Neural cell (in vitro differentiated cells): ENCODE results near the gene PALMD. TPM values are rescaled to one million over a fixed set of nuclear protein-coding genes. Genes with fewer than 3 reads are reported as not detected.

Source experiments
- H2AFZ ChIP-seq: fragments of 200-600, 300-800 bp; sonication (generic), shearing (Covaris generic); 2 replicates; pipeline ENCODE4 v1.6.0; 2014; ENCODE audit warnings: low read depth, mild to moderate bottlenecking, antibody characterized with exemption, low read length, moderate library complexity
- H3F3A ChIP-seq: fragments of 200-600 bp; shearing (Covaris generic); 2 replicates; pipeline ENCODE4 v1.6.1; 2016; ENCODE audit warnings: mild to moderate bottlenecking, moderate library complexity, mixed read lengths, antibody characterized with exemption, low read length; ENCODE audit not compliant: insufficient read depth, poor library complexity, severe bottlenecking
- H3K27ac ChIP-seq: fragments of 200-600, 300-800 bp; sonication (generic), shearing (Covaris generic); 2 replicates; pipeline ENCODE4 v1.5.1; 2014; ENCODE audit warnings: mild to moderate bottlenecking, low read length, moderate library complexity
- H3K27me3 ChIP-seq: fragments of 300-800, 200-600 bp; sonication (generic), shearing (Covaris generic); 2 replicates; pipeline ENCODE4 v1.6.0; 2014; ENCODE audit warnings: mild to moderate bottlenecking, low read depth, low read length, moderate library complexity; ENCODE audit not compliant: insufficient read depth
- H3K36me3 ChIP-seq: fragments of 300-800, 200-600 bp; sonication (generic), shearing (Covaris generic); 2 replicates; pipeline ENCODE4 v1.5.1; 2014; ENCODE audit warnings: mild to moderate bottlenecking, antibody characterized with exemption, low read length, moderate library complexity; ENCODE audit not compliant: insufficient read depth
- H3K4me2 ChIP-seq: fragments of 300-800, 200-600 bp; sonication (generic), shearing (Covaris generic); 2 replicates; pipeline ENCODE4 v1.6.0; 2014; ENCODE audit warnings: mild to moderate bottlenecking, low read length
- H3K4me3 ChIP-seq: fragments of 300-800, 200-600 bp; sonication (generic), shearing (Covaris generic); 2 replicates; pipeline ENCODE4 v1.5.1; 2014; ENCODE audit warnings: mild to moderate bottlenecking, low read length, moderate library complexity
- H3K79me2 ChIP-seq: fragments of 200-600 bp; shearing (Covaris generic); replicated peaks from 2 replicates; pipeline ENCODE4 v1.6.0; 2014; ENCODE audit warnings: mild to moderate bottlenecking, low read length, moderate library complexity; ENCODE audit not compliant: insufficient read depth
- H3K9ac ChIP-seq: fragments of 300-800, 200-600 bp; sonication (generic), shearing (Covaris generic); 2 replicates; pipeline ENCODE4 v1.6.1; 2016; ENCODE audit warnings: mild to moderate bottlenecking, low read length, mixed read lengths
- H3K9me2 ChIP-seq: fragments of 200-600 bp; shearing (Covaris generic); 2 replicates; pipeline ENCODE4 v1.6.1; 2016; ENCODE audit warnings: mild to moderate bottlenecking, low read length, mixed read lengths; ENCODE audit not compliant: insufficient read depth
- H3K9me3 ChIP-seq: fragments of 200-600, 300-800 bp; sonication (generic), shearing (Covaris generic); 2 replicates; pipeline ENCODE4 v1.6.1; 2016; ENCODE audit warnings: mild to moderate bottlenecking, mixed run types, low read length, moderate library complexity, mixed read lengths
- H4K20me1 ChIP-seq: fragments of 200-600 bp; shearing (Covaris generic); 2 replicates; pipeline ENCODE4 v1.6.1; 2016; ENCODE audit warnings: mild to moderate bottlenecking, mixed run types; ENCODE audit not compliant: insufficient read depth
- CTCF ChIP-seq: fragments of 450-650 bp; IDR thresholded peaks from 2 replicates; pipeline ENCODE4 v1.5.1; 2014; ENCODE audit warnings: antibody characterized with exemption, mild to moderate bottlenecking, moderate library complexity; ENCODE audit not compliant: poor library complexity, severe bottlenecking
- EP300 ChIP-seq: fragments of 450-650 bp; conservative IDR thresholded peaks from 2 replicates; pipeline ENCODE4 v1.6.1; 2014; ENCODE audit warnings: antibody characterized with exemption, mild to moderate bottlenecking, moderate library complexity; ENCODE audit not compliant: poor library complexity, severe bottlenecking
- EZH2 ChIP-seq: fragments of 200-600, 300-800 bp; shearing (Covaris generic), sonication (generic); IDR thresholded peaks from 2 replicates; pipeline ENCODE4 v1.6.1; 2014; ENCODE audit warnings: antibody characterized with exemption, low read length, borderline replicate concordance, mild to moderate bottlenecking; ENCODE audit not compliant: insufficient read depth, poor library complexity, severe bottlenecking
- MXI1 ChIP-seq: fragments of 450-650 bp; conservative IDR thresholded peaks from 2 replicates; pipeline ENCODE4 v1.6.1; 2014; ENCODE audit warnings: antibody characterized with exemption, mild to moderate bottlenecking; ENCODE audit not compliant: poor library complexity, severe bottlenecking
- POLR2AphosphoS5 ChIP-seq: IDR thresholded peaks from 2 replicates; pipeline ENCODE4 v1.6.1; 2012
- RAD21 ChIP-seq: fragments of 450-650 bp; conservative IDR thresholded peaks from 2 replicates; pipeline ENCODE4 v1.6.1; 2014; ENCODE audit warnings: antibody characterized with exemption, mild to moderate bottlenecking, moderate library complexity
- REST ChIP-seq: IDR thresholded peaks from 2 replicates; pipeline ENCODE4 v1.6.1; 2012; ENCODE audit warnings: borderline replicate concordance
- SMC3 ChIP-seq: fragments of 450-650 bp; conservative IDR thresholded peaks from 2 replicates; pipeline ENCODE4 v1.6.1; 2014; ENCODE audit warnings: antibody characterized with exemption, mild to moderate bottlenecking, moderate library complexity; ENCODE audit not compliant: poor library complexity
- TAF1 ChIP-seq: IDR thresholded peaks from 2 replicates; pipeline ENCODE4 v1.6.1; 2012; ENCODE audit warnings: low read depth
- polyA plus RNA-seq: library from polyadenylated mRNA; depleted of rRNA; stranded (reverse); fragments of >200 nt; gene quantifications from 2 replicates; pipeline ENCODE4 v1.2.3, GENCODE V29; 2014

PALMD gene
- polyA plus RNA-seq, 1 donor from 2014 or later = 19.4 TPM

- TF ChIP-seq REST (no peak), EZH2 (no peak), RAD21 (no peak), SMC3 (no peak)
- H3K9me2 ChIP-seq = no peaks in the 10 kb centered on the region
- no peak overlapping the region for H3K9ac ChIP-seq
- no peak overlapping the region for H3K4me2 ChIP-seq
- H3K79me2 ChIP-seq = no peaks in the 10 kb centered on the region
- H3K4me3 ChIP-seq = no peak overlapping the region
- no peaks in the 10 kb centered on the region for H3F3A ChIP-seq
- H3K27ac ChIP-seq = no peak overlapping the region
- no peaks in the 10 kb centered on the region for H3K27me3 ChIP-seq
- no peak overlapping the region for H2AFZ ChIP-seq
- no peaks in the 10 kb centered on the region for H3K9me3 ChIP-seq
- no peaks in the 10 kb centered on the region for H3K36me3 ChIP-seq
- H4K20me1 ChIP-seq = no peaks in the 10 kb centered on the region
Measured at GRCh38 chr1:99619583-99619982, 26.3 kb upstream of the PALMD start.

GRCh38 chr1:99621340-99621901 is 24.5 kb upstream of the PALMD start:
- no peak overlapping the region for H3K4me3 ChIP-seq
- no peak overlapping the region for H3K4me2 ChIP-seq
- H3K9me3 ChIP-seq = no peaks in the 10 kb centered on the region
- TF ChIP-seq CTCF (no peak), POLR2AphosphoS5 (no peak), EP300 (no peak), REST (no peak), MXI1 (no peak), TAF1 (no peak), SMC3 (no peak), RAD21 (no peak), EZH2 (no peak)
- H2AFZ ChIP-seq = no peak overlapping the region
- no peaks in the 10 kb centered on the region for H3F3A ChIP-seq
- no peak overlapping the region for H3K27ac ChIP-seq
- H3K9ac ChIP-seq = no peak overlapping the region
- no peaks in the 10 kb centered on the region for H3K27me3 ChIP-seq
- H3K79me2 ChIP-seq = no peaks in the 10 kb centered on the region
- H3K9me2 ChIP-seq = no peaks in the 10 kb centered on the region
- no peaks in the 10 kb centered on the region for H3K36me3 ChIP-seq
- H4K20me1 ChIP-seq = no peaks in the 10 kb centered on the region
